ENCODE measurements around the gene VSTM2L.

VSTM2L gene

DNA sequence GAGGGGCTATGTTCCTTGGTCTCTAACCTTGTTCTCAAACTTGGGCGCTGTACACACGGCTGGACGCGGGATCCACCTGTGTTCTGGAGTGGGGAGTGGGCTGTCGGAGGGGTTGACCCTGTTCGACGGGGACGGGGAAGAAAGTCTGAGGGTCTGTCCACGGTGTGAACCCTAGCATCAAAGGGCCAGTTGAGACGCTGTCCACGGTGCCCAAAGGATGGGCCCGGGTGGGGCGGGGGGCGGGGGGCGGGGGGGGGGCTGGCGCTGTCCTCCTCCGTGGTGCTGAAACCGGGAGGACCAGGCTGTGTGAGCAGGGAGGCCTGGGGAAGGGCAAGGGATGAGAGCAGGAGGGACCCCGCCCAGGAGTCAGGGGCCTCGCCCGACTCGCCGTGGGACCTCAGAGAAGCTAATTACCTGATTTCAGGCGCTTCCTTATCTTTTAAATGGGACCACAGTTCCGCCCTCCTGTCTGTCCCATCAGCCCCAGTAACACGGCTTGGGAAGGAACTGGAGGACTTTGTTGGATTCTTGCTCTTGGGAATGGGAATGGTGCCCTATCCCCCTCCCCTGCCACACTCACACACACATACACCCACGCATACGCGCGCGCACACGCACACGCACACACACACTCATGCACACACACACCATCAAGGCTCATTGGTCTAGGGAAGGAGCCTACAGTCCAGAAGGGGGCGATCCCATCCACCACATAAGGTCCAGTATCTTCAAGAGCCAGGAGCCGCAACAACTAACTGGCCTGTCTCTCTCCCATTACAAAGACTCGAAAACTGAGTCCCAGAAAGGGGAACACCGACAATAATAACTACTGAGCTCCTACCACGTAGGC, 1.0 kb upstream of the VSTM2L start:
- peaks cover 57 to 70% of the 10 kb centered on the region in 2 donors for H3K27me3 Mint-ChIP-seq

DNA sequence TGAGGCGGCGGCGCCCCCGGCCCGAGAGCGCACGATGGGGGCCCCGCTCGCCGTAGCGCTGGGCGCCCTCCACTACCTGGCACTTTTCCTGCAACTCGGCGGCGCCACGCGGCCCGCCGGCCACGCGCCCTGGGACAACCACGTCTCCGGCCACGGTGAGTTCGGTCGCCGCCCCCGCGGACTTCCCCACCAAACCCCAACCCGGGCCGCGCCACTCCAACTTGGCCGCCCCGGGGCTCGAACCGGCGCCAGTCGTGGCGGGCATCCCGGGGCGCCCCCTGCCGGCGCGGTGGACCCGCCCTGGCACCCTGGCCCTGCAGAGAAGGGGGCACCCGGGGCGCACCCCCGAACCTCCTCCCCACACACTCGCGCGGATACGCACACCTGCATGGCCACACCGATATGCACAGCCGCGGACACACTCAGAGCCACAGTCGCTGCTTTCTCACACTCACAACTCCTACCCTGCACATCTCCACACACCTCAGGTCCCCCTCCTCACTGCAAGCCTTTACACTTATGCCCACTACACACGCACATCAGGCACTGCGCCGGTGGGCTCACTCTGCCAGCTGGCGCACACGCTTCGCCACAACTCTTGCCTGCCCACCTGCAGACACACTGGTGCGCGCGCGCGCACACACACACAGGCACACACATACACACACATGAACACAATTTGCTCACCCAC, 535 bp downstream of the VSTM2L start:
- Mint-ChIP-seq H3K9me3 (no peaks in the 10 kb centered on the region), H3K4me1 (peaks cover 12 to 20% of the 10 kb centered on the region in 2 donors), H3K36me3 (peaks cover 3 to 4% of the 10 kb centered on the region in 2 donors), H3K4me3 (peak overlapping the region; percentile 83 to 91), H3K27ac (peak overlapping the region; percentile 6), H3K27me3 (peaks cover 63 to 85% of the 10 kb centered on the region in 2 donors)
- ATAC-seq (replicated peaks) (peak; percentile 23 to 40), DNase-seq (no peak)

More for the DNA sequence above, 1.0 kb upstream of the VSTM2L start:
- peaks cover 3 to 4% of the 10 kb centered on the region in 2 donors for H3K36me3 Mint-ChIP-seq
- no peak for DNase-seq
- no peaks in the 10 kb centered on the region for H3K9me3 Mint-ChIP-seq
- peak; percentile 67 for ATAC-seq (replicated peaks)
- no peak overlapping the region for H3K27ac Mint-ChIP-seq
- H3K4me1 Mint-ChIP-seq: peaks cover 12 to 20% of the 10 kb centered on the region in 2 donors
- H3K4me3 Mint-ChIP-seq: peak overlapping the region; percentile 42 to 63

GRCh38 chr20:37904008-37904642, 1.2 kb downstream of the VSTM2L start:
- Mint-ChIP-seq H3K27ac (peak overlapping the region; percentile 6), H3K9me3 (no peaks in the 10 kb centered on the region), H3K4me1 (peaks cover 12 to 20% of the 10 kb centered on the region in 2 donors), H3K4me3 (peak overlapping the region; percentile 83 to 91), H3K27me3 (peaks cover 69 to 90% of the 10 kb centered on the region in 2 donors), H3K36me3 (peaks cover 3 to 4% of the 10 kb centered on the region in 2 donors)
- DNase-seq (no peak), ATAC-seq (replicated peaks) (no peak)

DNA sequence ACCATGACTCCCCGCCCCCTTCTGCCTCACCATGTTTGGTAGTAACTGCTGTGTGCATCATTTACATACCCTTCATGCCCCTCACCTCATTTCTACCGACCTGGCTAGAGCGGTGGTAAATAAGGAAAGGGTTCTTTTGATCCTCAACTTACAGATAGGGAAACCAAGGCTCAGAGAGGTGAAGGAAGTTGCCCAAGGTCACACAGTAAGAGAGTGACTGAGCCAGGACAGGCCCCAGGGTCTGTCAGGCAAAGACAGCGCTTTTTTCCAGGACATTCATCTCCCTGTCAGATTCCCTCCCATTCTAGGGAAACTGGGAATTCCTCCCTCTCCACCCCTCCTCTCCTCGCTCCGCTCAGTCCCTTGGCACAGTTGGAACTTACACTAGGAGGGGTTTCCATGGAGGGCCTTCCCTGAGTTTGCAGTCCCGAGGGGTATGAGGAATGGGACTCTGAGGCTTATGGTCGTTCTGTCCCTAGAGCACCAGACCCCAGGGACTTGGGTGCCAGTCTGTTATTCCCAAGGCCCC, 2.0 kb downstream of the VSTM2L start:
- Mint-ChIP-seq H3K36me3 (peaks cover 3 to 4% of the 10 kb centered on the region in 2 donors), H3K4me1 (peaks cover 12 to 20% of the 10 kb centered on the region in 2 donors), H3K27me3 (peaks cover 64 to 89% of the 10 kb centered on the region in 2 donors), H3K9me3 (no peaks in the 10 kb centered on the region), H3K27ac (no peak overlapping the region), H3K4me3 (no peak overlapping the region)
- DNase-seq (no peak), ATAC-seq (replicated peaks) (no peak)

GRCh38 chr20:37905671-37906613, 3.0 kb downstream of the VSTM2L start:
- Mint-ChIP-seq H3K9me3 (no peaks in the 10 kb centered on the region), H3K27ac (no peak overlapping the region), H3K27me3 (peaks cover 65 to 90% of the 10 kb centered on the region in 2 donors), H3K4me1 (peaks cover 12 to 19% of the 10 kb centered on the region in 2 donors), H3K4me3 (no peak overlapping the region), H3K36me3 (peaks cover 3 to 4% of the 10 kb centered on the region in 2 donors)
- DNase-seq: no peak
- ATAC-seq (replicated peaks): no peak

- Mint-ChIP-seq H3K4me1 (peaks cover 10 to 16% of the 10 kb centered on the region in 2 donors), H3K27me3 (peaks cover 64 to 90% of the 10 kb centered on the region in 2 donors), H3K9me3 (no peaks in the 10 kb centered on the region)
Observed at GRCh38 chr20:37907330-37907676, 4.4 kb downstream of the VSTM2L start.

DNA sequence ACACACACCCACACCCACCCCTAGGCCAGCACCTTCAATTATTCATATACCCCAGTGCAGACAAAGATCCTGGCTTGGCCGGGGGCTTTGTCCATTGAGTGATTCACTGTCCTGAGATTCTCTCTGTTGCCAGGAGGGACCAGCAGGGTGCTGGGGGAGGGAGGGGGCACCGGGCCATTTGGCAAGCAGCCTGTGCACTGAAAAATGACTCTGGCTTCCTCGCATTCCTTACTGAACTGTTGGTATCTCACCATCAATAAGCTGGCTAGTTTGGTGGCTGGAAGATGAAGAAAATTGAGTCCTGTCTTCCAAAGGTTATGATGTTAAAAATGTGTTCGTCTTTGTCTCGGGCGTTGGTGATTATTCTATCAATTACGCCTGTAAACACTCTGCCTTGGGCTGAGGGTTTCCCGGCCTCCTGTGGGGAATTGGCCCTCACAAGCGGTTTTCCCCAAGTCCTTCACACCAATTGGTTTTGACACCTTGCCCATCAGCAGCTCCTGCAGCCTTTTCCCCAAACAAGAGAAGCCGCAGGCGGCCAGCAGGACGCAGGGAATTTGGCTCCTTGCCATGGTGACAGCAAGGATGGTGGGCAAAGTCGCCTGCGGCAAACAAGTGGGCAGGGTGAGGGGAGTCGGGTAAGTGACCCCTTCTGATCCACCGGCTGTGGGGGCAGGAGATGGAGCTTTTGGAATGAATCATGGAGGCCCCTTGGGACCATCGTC, 4.9 kb downstream of the VSTM2L start:
- H3K27me3 Mint-ChIP-seq: peaks cover 68 to 91% of the 10 kb centered on the region in 2 donors
- no peak for DNase-seq

More at GRCh38 chr20:37907330-37907676, 4.4 kb downstream of the VSTM2L start:
- Mint-ChIP-seq H3K4me3 (no peak overlapping the region), H3K36me3 (peaks cover 3 to 4% of the 10 kb centered on the region in 2 donors), H3K27ac (no peak overlapping the region)
- ATAC-seq (replicated peaks) (no peak), DNase-seq (no peak)

DNA sequence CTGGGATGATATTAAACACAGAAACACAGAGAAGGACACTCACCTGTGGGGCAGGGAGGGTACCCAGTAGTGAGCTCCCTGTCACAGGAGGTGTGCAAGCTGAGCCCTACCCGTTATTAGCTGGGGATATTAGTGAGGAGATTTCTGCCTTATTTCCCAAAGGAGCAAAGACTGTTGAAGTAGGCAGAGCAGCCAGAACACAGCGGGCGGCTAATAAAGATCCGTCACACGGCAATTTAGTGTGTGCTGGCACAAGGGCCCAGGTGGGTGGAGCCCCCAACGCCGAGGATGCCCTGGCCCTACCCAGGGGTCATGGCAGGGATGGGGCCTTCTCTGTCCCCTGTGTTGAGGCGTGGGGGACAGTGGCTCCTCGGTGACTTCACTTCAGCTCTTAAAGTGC, 8.3 kb downstream of the VSTM2L start:
- Mint-ChIP-seq H3K4me3 (no peak overlapping the region), H3K27ac (no peak overlapping the region), H3K36me3 (no peaks in the 10 kb centered on the region), H3K27me3 (peaks cover 70 to 91% of the 10 kb centered on the region in 2 donors), H3K4me1 (peaks cover 18 to 38% of the 10 kb centered on the region in 2 donors), H3K9me3 (no peaks in the 10 kb centered on the region)
- ATAC-seq (replicated peaks) (no peak), DNase-seq (no peak)

More for the DNA sequence above, 4.9 kb downstream of the VSTM2L start:
- no peaks in the 10 kb centered on the region for H3K9me3 Mint-ChIP-seq
- no peak overlapping the region for H3K27ac Mint-ChIP-seq
- ATAC-seq (replicated peaks): no peak
- peaks cover 11 to 20% of the 10 kb centered on the region in 2 donors for H3K4me1 Mint-ChIP-seq
- H3K4me3 Mint-ChIP-seq: no peak overlapping the region
- peaks cover 3 to 4% of the 10 kb centered on the region in 2 donors for H3K36me3 Mint-ChIP-seq

DNA sequence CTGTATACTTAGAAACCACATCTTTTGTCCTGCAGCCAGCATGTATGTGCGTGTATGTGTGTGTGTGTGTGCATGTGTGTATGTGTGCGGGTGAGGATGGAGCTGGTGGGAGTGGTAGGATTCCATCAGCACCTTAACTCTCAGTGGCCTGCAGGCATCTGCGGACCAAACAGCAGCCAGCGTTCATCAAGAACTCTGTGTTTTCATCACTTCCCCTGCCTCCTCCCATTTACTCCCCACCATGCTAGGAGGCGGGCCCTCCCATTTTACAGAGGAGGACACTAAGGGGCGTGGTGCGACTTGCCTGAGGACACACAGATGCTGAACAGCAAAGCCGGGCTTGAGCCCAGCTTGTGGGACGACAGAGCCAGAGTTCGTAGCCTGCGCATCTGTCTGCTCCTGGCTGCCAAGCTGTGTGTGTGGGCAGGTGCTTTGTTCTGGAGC, 8.9 kb downstream of the VSTM2L start:
- Mint-ChIP-seq H3K27ac (no peak overlapping the region), H3K9me3 (no peaks in the 10 kb centered on the region), H3K27me3 (peaks cover 75 to 91% of the 10 kb centered on the region in 2 donors), H3K4me3 (no peak overlapping the region), H3K36me3 (no peaks in the 10 kb centered on the region), H3K4me1 (peaks cover 20 to 38% of the 10 kb centered on the region in 2 donors)
- ATAC-seq (replicated peaks) (peak; percentile 64 to 67), DNase-seq (no peak)

DNA sequence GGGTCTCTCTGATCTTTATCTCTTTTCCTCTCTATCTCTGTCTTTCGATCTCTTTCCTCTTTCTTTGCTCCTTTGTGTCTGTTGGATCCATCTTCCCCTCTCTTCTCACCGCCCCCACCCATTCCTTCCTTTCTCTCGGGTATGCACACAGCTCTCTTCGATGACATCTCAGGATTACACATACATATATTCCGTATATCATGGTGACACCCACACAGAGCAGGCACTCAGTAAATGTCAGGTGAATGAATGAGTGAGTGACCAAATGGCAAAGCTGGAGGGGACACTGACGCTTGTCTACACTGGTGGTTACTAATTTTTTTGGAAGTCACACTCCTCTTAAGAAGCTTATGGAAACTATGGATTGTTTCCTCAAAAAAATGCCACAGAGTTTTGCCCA, 9.9 kb downstream of the VSTM2L start:
- Mint-ChIP-seq H3K4me1 (peaks cover 21 to 38% of the 10 kb centered on the region in 2 donors), H3K36me3 (no peaks in the 10 kb centered on the region), H3K4me3 (no peak overlapping the region), H3K9me3 (no peaks in the 10 kb centered on the region), H3K27me3 (peaks cover 73 to 92% of the 10 kb centered on the region in 2 donors), H3K27ac (no peak overlapping the region)
- no peak for ATAC-seq (replicated peaks)
- DNase-seq: no peak

DNA sequence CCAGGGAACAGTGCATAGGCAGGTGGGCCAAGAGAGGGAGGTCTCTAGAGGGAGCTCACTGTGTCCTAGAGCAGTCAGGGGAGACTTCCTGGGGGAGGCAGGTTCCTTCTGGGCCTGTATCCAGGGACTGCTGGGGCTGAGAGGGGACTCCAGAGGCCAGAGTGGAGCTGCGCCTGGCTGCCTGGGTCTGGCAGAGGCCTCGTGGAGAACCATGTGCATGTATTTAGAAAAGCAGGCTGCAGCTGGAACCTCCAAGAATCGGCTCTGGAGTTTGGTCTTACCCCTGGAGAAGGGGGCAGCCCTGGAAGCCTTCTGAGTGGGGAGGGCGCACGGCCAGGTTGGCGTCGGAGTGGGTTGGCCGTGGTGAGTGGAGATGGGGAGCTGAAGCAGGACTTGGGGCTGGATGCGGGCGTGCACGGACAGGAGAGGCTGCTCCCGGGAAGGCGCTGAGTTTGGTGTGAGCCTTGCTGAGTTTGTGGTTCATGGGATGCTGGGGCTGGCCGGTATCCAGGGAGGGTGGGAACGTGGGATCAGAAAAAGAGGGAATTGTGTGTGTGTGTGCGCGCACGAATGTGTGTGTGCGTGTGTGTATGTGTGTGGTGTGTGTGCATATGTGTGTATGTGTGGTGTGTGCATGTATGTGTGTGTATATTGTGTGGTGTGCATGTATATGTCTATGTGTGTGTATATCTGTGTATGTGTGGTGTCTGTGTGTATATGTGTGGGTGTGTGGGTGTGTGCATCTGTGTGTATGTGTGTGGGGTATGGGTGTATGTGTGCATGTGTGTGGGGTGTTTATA, 10.8 kb downstream of the VSTM2L start:
- H3K27ac Mint-ChIP-seq: no peak overlapping the region
- DNase-seq (no peak), ATAC-seq (replicated peaks) (no peak)
- no peaks in the 10 kb centered on the region for H3K36me3 Mint-ChIP-seq
- no peaks in the 10 kb centered on the region for H3K9me3 Mint-ChIP-seq
- H3K4me3 Mint-ChIP-seq: no peak overlapping the region
- H3K27me3 Mint-ChIP-seq: peaks cover 69 to 90% of the 10 kb centered on the region in 2 donors
- H3K4me1 Mint-ChIP-seq: peaks cover 21 to 38% of the 10 kb centered on the region in 2 donors

GRCh38 chr20:37914367-37914671, 11.4 kb downstream of the VSTM2L start:
- no peak for ATAC-seq (replicated peaks)
- Mint-ChIP-seq H3K27ac (no peak overlapping the region), H3K9me3 (no peaks in the 10 kb centered on the region), H3K27me3 (peaks cover 66 to 90% of the 10 kb centered on the region in 2 donors), H3K4me1 (peaks cover 21 to 38% of the 10 kb centered on the region in 2 donors), H3K4me3 (peak overlapping the region in 1 of 2 donors; percentile 69), H3K36me3 (no peaks in the 10 kb centered on the region)
- no peak for DNase-seq
